Gastroesophageal sphincter (tissue), 4 donors: ENCODE data around the gene VEGFA. TPM values are rescaled to one million over a fixed set of nuclear protein-coding genes. Genes with fewer than 3 reads are reported as not detected.

ENCODE experiments used
- ATAC-seq: fragments of 150-250 bp; one replicate; pipeline ENCODE4 v1.9.1; 2016; ENCODE audit warnings: mild to moderate bottlenecking, moderate library complexity
- H3K27ac ChIP-seq, 4 donors: fragments of 200-600 bp; sonication (generic) in 3 of 4; 1 replicate in 3 of 4; 2 replicates in 1 of 4; pipeline ENCODE4 v1.5.1; 2016 to 2019
- H3K27me3 ChIP-seq: fragments of 200-600 bp; sonication (generic); one replicate; pipeline ENCODE4 v1.5.1; 2019
- H3K36me3 ChIP-seq, 2 donors: fragments of 200-600 bp; sonication (generic); one replicate each; pipeline ENCODE4 v1.5.1; 2019; ENCODE audit warnings: control low read depth in 1 of 2
- H3K4me1 ChIP-seq, 3 donors: fragments of 200-600 bp; sonication (generic); 1 replicate in 2 of 3; 2 replicates in 1 of 3; pipeline ENCODE4 v1.5.1; 2016 to 2019; ENCODE audit warnings: control low read depth in 2 of 3
- H3K4me3 ChIP-seq, 2 donors: fragments of 200-600 bp; sonication (generic); one replicate each; pipeline ENCODE4 v1.5.1; 2019; ENCODE audit warnings: mild to moderate bottlenecking in 1 of 2, moderate library complexity in 1 of 2
- H3K9me3 ChIP-seq, 3 donors: fragments of 200-600 bp; sonication (generic); one replicate each; pipeline ENCODE4 v1.5.1; 2017 to 2019; ENCODE audit warnings: control low read depth in 2 of 3
- EP300 ChIP-seq: sonication (generic); formaldehyde crosslinking; IDR thresholded peaks from one replicate; pipeline ENCODE4 v1.6.1; 2017; ENCODE audit warnings: antibody characterized with exemption, mild to moderate bottlenecking
- POLR2A ChIP-seq, 2 donors: fragments of 450-650 bp; IDR thresholded peaks; one replicate each; pipeline ENCODE4 v1.6.1; 2017; ENCODE audit warnings: antibody characterized with exemption in 2 of 2, mild to moderate bottlenecking in 2 of 2, moderate library complexity in 1 of 2
- POLR2AphosphoS5 ChIP-seq: sonication (generic); formaldehyde crosslinking; IDR thresholded peaks from one replicate; pipeline ENCODE4 v1.6.1; 2017; ENCODE audit warnings: antibody characterized with exemption
- WGBS, 2 donors: methylation state at CpG; one replicate each; pipeline ENCODE4 v1.1.5; 2018; ENCODE audit warnings: low coverage in 1 of 2; 5-methylcytosine and 5-hydroxymethylcytosine counted together
- total RNA-seq, 4 donors: library from RNA; depleted of rRNA; stranded (reverse); fragments of >200 nt; gene quantifications; one replicate each; pipeline ENCODE4 v1.1.0, GENCODE V29; 2016
- TF ChIP-seq, protein P1 (sequence below), 4 experiments: fragments of 200-600 bp in 2 of 4; fragments of 450-650 bp in 2 of 4; sonication (generic) in 1 of 4; IDR thresholded peaks; one replicate each; pipeline ENCODE4 v1.5.1; 2017 to 2019; ENCODE audit warnings: antibody characterized with exemption in 4 of 4, mild to moderate bottlenecking in 2 of 4, moderate library complexity in 2 of 4

The VEGFA gene
- total RNA-seq, 4 donors from 2014 or later = 32.2 to 66.2 (median 40.1) TPM

DNA sequence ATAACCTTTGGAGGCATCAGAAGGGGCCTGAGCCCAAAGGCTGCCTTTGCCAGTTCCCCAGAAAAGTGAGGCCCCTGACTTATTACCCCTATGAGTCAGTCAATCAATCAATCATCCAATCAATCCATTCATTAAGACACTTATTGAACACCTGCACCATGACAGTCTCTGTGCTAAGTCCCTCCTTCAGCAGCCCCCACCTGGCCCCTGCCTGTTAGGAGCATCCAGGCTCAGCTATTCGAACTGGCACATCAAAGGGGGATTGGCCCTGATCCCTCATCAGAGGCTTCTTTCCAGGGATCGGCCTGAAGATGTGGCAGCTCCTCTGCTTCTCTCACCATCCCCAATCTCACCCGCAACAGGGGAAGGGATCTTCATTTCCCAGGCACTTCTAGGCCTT, 27.7 kb upstream of the VEGFA start:
- no peak overlapping the region for H3K27ac ChIP-seq
- H3K27me3 ChIP-seq = no peaks in the 10 kb centered on the region
- 100% methylated on average over 1 of the region's 3 CpGs; no CpG with 5 or more reads in 1 of the 2 donors for whole genome bisulfite sequencing, 2 donors
- H3K36me3 ChIP-seq = no peaks in the 10 kb centered on the region
- TF ChIP-seq, protein P1, sequence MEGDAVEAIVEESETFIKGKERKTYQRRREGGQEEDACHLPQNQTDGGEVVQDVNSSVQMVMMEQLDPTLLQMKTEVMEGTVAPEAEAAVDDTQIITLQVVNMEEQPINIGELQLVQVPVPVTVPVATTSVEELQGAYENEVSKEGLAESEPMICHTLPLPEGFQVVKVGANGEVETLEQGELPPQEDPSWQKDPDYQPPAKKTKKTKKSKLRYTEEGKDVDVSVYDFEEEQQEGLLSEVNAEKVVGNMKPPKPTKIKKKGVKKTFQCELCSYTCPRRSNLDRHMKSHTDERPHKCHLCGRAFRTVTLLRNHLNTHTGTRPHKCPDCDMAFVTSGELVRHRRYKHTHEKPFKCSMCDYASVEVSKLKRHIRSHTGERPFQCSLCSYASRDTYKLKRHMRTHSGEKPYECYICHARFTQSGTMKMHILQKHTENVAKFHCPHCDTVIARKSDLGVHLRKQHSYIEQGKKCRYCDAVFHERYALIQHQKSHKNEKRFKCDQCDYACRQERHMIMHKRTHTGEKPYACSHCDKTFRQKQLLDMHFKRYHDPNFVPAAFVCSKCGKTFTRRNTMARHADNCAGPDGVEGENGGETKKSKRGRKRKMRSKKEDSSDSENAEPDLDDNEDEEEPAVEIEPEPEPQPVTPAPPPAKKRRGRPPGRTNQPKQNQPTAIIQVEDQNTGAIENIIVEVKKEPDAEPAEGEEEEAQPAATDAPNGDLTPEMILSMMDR (IDR thresholded peaks at IDR 0.05) = no peak
- no peak for TF ChIP-seq EP300
- no peak for TF ChIP-seq POLR2A (IDR thresholded peaks at IDR 0.05)
- TF ChIP-seq POLR2AphosphoS5 = no peak
- no peak for ATAC-seq
- H3K4me3 ChIP-seq = no peak overlapping the region
- no peaks in the 10 kb centered on the region for H3K9me3 ChIP-seq
- H3K4me1 ChIP-seq = peaks cover 0 to 13% (median 0%) of the 10 kb centered on the region in 3 donors

DNA sequence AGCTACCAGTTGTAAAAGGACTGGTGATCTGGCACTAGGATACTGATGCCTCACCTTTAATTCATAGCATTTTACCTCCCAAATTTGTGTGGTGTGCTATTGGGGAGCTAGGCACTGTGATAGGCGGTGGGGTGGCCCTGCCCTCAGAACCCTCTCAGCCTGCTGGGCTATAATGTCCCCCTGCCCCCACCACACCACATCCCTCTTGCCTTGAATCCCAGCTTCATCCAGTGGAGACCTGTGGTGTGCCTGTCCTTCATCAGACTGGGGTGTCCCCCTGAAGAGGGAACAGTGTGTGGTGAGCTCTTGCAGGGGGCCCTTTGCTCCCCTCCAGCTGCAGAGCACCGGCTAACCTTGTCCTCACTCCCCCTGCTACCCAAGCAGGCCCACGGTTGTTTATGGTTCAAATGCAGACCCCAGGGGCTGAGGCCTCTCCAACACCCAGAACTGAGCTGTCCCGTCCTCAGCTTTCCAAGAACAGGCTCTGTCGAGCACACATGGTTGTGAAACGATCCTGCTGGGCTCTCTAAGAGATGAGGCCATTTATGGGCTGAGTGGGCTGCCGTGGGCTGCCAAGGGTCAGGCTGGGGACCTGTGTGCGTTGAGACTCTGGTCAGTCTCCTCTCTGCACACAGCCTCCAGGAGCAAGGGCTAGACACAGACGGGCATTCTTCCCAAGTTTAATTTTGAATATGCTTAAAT, 26.9 kb upstream of the VEGFA start:
- Histone ChIP-seq H3K36me3 (no peaks in the 10 kb centered on the region), H3K27ac (no peak overlapping the region), H3K4me1 (peaks cover 0 to 13% (median 0%) of the 10 kb centered on the region in 3 donors), H3K27me3 (no peaks in the 10 kb centered on the region), H3K9me3 (no peaks in the 10 kb centered on the region), H3K4me3 (no peak overlapping the region)
- peak; percentile 28 for ATAC-seq
- WGBS, 2 donors = 57% methylated on average over 3 of the region's 9 CpGs; no CpG with 5 or more reads in 1 of the 2 donors
- TF ChIP-seq EP300 = no peak
- TF ChIP-seq POLR2A (IDR thresholded peaks at IDR 0.05) = no peak
- TF ChIP-seq, protein P1 (IDR thresholded peaks at IDR 0.05) = no peak

DNA sequence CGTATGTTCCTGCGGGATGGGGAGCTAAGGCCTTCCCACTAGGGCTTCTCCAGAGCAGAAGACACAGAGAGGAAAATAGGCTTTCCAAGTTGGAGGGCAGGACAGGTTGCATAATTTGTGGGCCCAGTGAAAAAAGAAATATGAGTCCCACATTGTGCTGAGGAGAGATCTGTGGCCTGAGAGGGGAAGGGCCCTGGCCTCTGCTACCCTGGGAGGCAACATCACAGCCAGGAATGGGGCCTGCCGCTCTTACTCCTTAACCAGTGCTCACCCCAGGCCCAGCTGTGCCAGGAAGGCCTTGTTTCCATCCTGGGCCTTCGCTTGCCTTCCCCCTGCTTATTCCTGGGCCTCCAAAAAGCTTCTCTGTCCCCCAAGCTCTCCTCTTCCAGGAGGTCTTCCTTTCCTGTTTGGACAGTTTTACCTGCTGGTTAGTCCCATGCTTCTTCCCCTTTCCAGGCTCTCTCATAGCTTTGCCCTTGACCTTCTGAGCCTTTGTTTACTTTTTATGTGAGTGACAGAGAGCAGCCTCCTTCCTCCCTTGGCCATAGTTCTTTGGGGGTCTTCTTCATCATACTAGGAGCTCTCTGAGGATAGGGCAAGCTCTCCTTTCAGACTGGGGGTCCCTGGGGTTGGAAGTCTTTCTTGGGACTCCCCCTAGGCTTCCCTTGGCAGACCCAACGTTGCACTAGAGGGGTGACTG, 26.2 kb upstream of the VEGFA start:
- peak; percentile 59 for ATAC-seq
- 63 to 100% methylated on average over 1 to 4 of the region's 5 CpGs for WGBS, 2 donors
- Histone ChIP-seq H3K36me3 (no peaks in the 10 kb centered on the region), H3K4me1 (peaks cover 0 to 13% (median 0%) of the 10 kb centered on the region in 3 donors), H3K9me3 (no peaks in the 10 kb centered on the region), H3K27ac (no peak overlapping the region), H3K4me3 (no peak overlapping the region), H3K27me3 (no peaks in the 10 kb centered on the region)
- TF ChIP-seq POLR2A (IDR thresholded peaks at IDR 0.05) (no peak), EP300 (no peak), POLR2AphosphoS5 (no peak)
- TF ChIP-seq, protein P1 (IDR thresholded peaks at IDR 0.05) = no peak

DNA sequence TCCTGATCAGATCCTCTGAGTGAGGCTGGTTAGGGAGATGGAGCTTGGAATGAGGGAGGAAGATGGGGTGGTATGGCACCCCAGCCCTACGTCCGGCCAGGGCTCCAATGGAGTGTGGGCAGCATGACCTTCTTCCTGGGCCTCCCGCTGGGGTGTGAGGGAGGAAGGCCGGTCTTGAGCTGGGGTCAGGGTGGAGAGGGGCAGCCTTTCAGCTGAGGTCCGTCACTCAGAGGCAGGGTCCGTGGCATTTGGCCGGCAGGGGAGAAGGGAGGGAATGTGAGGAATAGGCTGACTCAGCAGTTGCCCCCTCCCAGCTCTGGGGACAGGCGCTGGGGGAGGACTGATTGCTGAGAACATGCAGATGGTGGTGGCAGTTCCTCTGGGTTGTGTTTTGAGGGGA, 25.5 kb upstream of the VEGFA start:
- H3K27ac ChIP-seq = no peak overlapping the region
- no peaks in the 10 kb centered on the region for H3K36me3 ChIP-seq
- no peaks in the 10 kb centered on the region for H3K9me3 ChIP-seq
- TF ChIP-seq EP300 (no peak), POLR2AphosphoS5 (no peak), POLR2A (IDR thresholded peaks at IDR 0.05) (no peak)
- TF ChIP-seq, protein P1 (IDR thresholded peaks at IDR 0.05) = no peak
- no peak overlapping the region for H3K4me3 ChIP-seq
- ATAC-seq = no peak
- H3K4me1 ChIP-seq = peaks cover 0 to 13% (median 0%) of the 10 kb centered on the region in 3 donors
- no peaks in the 10 kb centered on the region for H3K27me3 ChIP-seq
- 82 to 100% methylated on average over 2 of the region's 8 CpGs for WGBS, 2 donors
